ENCODE results near the gene KCNN3.

Gene KCNN3

DNA sequence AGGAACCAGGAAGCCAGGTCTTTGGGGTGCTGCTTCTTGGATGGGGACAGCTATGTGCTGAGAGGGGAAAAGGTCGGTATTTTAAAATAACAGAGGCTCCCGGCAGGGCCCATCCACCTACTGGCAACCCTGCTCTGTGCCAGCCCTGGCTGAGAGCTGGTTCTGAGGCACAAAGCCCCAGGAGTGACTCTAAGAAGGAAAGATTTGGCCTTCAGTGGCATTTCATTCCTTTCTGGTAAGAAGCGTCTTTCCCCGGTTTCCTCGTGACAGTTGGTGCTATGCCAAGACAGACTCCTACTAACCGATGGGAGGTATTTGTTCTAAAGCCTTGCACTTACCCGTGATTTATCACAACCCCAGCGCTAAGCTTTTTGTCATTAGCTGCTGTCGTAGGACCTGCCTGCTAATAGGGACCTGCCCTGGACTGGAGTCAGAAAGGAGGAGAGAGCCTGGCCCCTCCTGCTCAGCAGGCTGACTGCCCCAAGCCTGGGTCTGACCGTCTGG lies 139.0 kb downstream of the KCNN3 start (continued):
- TF ChIP-seq, protein P1, sequence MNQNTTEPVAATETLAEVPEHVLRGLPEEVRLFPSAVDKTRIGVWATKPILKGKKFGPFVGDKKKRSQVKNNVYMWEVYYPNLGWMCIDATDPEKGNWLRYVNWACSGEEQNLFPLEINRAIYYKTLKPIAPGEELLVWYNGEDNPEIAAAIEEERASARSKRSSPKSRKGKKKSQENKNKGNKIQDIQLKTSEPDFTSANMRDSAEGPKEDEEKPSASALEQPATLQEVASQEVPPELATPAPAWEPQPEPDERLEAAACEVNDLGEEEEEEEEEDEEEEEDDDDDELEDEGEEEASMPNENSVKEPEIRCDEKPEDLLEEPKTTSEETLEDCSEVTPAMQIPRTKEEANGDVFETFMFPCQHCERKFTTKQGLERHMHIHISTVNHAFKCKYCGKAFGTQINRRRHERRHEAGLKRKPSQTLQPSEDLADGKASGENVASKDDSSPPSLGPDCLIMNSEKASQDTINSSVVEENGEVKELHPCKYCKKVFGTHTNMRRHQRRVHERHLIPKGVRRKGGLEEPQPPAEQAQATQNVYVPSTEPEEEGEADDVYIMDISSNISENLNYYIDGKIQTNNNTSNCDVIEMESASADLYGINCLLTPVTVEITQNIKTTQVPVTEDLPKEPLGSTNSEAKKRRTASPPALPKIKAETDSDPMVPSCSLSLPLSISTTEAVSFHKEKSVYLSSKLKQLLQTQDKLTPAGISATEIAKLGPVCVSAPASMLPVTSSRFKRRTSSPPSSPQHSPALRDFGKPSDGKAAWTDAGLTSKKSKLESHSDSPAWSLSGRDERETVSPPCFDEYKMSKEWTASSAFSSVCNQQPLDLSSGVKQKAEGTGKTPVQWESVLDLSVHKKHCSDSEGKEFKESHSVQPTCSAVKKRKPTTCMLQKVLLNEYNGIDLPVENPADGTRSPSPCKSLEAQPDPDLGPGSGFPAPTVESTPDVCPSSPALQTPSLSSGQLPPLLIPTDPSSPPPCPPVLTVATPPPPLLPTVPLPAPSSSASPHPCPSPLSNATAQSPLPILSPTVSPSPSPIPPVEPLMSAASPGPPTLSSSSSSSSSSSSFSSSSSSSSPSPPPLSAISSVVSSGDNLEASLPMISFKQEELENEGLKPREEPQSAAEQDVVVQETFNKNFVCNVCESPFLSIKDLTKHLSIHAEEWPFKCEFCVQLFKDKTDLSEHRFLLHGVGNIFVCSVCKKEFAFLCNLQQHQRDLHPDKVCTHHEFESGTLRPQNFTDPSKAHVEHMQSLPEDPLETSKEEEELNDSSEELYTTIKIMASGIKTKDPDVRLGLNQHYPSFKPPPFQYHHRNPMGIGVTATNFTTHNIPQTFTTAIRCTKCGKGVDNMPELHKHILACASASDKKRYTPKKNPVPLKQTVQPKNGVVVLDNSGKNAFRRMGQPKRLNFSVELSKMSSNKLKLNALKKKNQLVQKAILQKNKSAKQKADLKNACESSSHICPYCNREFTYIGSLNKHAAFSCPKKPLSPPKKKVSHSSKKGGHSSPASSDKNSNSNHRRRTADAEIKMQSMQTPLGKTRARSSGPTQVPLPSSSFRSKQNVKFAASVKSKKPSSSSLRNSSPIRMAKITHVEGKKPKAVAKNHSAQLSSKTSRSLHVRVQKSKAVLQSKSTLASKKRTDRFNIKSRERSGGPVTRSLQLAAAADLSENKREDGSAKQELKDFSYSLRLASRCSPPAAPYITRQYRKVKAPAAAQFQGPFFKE (tag by site-specific recombination; IDR thresholded peaks at IDR 0.05; ENCODE audit: borderline replicate concordance), result no peak
- no peak for TF ChIP-seq SCRT1 (tag by site-specific recombination; IDR thresholded peaks at IDR 0.05; ENCODE audit: borderline replicate concordance)
- TF ChIP-seq, protein P2, sequence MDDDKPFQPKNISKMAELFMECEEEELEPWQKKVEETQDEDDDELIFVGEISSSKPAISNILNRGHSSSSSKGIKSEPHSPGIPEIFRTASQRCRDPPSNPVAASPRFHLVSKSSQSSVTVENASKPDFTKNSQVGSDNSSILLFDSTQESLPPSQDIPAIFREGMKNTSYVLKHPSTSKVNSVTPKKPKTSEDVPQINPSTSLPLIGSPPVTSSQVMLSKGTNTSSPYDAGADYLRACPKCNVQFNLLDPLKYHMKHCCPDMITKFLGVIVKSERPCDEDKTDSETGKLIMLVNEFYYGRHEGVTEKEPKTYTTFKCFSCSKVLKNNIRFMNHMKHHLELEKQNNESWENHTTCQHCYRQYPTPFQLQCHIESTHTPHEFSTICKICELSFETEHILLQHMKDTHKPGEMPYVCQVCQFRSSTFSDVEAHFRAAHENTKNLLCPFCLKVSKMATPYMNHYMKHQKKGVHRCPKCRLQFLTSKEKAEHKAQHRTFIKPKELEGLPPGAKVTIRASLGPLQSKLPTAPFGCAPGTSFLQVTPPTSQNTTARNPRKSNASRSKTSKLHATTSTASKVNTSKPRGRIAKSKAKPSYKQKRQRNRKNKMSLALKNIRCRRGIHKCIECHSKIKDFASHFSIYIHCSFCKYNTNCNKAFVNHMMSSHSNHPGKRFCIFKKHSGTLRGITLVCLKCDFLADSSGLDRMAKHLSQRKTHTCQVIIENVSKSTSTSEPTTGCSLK (tag by site-specific recombination; IDR thresholded peaks at IDR 0.05), result no peak
- TF ChIP-seq ZNF202 (tag by site-specific recombination; IDR thresholded peaks at IDR 0.05; ENCODE audit: borderline replicate concordance), result no peak
- no peak for TF ChIP-seq ZNF664 (tag by site-specific recombination; IDR thresholded peaks at IDR 0.05)
- no peak for TF ChIP-seq ZSCAN16 (tag by site-specific recombination; IDR thresholded peaks at IDR 0.05)
- TF ChIP-seq ZNF555 (tag by site-specific recombination; conservative IDR thresholded peaks at IDR 0.05), result no peak

DNA sequence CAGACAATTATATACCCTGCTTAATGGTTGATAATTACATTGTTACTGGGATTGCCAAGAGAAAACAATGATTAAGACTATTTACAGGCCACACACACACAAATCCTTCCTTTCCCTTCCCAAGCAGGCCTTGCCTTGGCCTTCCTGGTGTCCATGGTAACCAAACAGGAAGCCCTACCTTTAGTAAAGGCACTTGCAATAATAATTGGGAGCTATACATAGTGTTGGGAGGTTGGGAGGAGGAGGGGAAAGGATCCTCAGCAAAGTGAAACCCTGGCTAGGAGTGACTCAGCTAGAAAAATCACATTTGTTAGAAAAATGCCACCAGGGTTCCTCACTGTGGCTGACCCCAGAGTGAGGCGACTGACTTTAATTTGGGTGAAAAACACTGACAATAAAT lies 139.8 kb downstream of the KCNN3 start:
- Histone ChIP-seq H3K4me1 (ENCODE audit: control insufficient read depth, insufficient read depth, low read length) (no peaks in the 10 kb centered on the region), H3K36me3 (ENCODE audit: control insufficient read depth in 2 of 2, insufficient read depth in 1 of 2, low read length in 2 of 2) (no peaks in the 10 kb centered on the region), H3K9me3 (ENCODE audit: control insufficient read depth, insufficient read depth, low read depth, low read length) (no peaks in the 10 kb centered on the region), H3K27ac (ENCODE audit: extremely low read depth, low read depth, low read length) (no peak overlapping the region), H3K4me3 (ENCODE audit: low read depth, low read length) (no peak overlapping the region)
- ChIA-PET CTCF (no interaction called here), POLR2A (no interaction called here)
- TF ChIP-seq, protein P3, sequence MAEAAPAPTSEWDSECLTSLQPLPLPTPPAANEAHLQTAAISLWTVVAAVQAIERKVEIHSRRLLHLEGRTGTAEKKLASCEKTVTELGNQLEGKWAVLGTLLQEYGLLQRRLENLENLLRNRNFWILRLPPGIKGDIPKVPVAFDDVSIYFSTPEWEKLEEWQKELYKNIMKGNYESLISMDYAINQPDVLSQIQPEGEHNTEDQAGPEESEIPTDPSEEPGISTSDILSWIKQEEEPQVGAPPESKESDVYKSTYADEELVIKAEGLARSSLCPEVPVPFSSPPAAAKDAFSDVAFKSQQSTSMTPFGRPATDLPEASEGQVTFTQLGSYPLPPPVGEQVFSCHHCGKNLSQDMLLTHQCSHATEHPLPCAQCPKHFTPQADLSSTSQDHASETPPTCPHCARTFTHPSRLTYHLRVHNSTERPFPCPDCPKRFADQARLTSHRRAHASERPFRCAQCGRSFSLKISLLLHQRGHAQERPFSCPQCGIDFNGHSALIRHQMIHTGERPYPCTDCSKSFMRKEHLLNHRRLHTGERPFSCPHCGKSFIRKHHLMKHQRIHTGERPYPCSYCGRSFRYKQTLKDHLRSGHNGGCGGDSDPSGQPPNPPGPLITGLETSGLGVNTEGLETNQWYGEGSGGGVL (tag by site-specific recombination; IDR thresholded peaks at IDR 0.05), result no peak
- TF ChIP-seq GLI4 (tag by site-specific recombination; IDR thresholded peaks at IDR 0.05) (no peak), ZNF335 (tag by site-specific recombination; conservative IDR thresholded peaks at IDR 0.05) (peak; percentile 51)
- TF ChIP-seq, protein P4, sequence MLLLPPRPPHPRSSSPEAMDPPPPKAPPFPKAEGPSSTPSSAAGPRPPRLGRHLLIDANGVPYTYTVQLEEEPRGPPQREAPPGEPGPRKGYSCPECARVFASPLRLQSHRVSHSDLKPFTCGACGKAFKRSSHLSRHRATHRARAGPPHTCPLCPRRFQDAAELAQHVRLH (tag by site-specific recombination; IDR thresholded peaks at IDR 0.05), result no peak

DNA sequence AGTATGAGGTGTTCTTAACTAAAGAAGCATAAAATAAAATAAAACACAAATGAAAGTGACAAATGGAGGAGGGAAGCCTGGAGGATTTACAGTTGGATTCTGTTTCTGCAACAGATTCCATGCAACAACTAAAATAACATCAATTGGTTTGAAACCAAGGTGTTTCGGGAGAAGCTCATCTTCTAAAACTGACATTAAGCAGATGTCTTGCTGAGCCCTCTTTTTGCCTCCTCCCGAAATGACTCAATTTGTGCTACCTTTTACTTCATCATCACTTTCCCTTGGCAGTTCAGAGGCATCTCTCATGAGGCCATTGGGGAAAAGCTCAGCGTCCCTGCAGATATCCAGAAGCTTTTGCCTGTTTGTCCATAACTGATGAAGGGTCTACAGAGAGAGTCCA lies 140.5 kb downstream of the KCNN3 start:
- Histone ChIP-seq H3K4me3 (ENCODE audit: low read depth, low read length) (no peak overlapping the region), H3K4me1 (ENCODE audit: control insufficient read depth, insufficient read depth, low read length) (no peaks in the 10 kb centered on the region), H3K27ac (ENCODE audit: extremely low read depth, low read depth, low read length) (no peak overlapping the region), H3K36me3 (ENCODE audit: control insufficient read depth in 2 of 2, insufficient read depth in 1 of 2, low read length in 2 of 2) (no peaks in the 10 kb centered on the region), H3K9me3 (ENCODE audit: control insufficient read depth, insufficient read depth, low read depth, low read length) (no peaks in the 10 kb centered on the region)
- ChIA-PET CTCF (interaction anchor here (0.6 to 1.3 kb wide), 4 partner anchors 11 to 142 kb away, joined by 3 to 4 read pairs (median 3); no protein-coding TSS in a partner anchor), POLR2A (no interaction called here)
- TF ChIP-seq ZNF248 (tag by site-specific recombination; IDR thresholded peaks at IDR 0.05) (no peak), ZNF544 (tag by site-specific recombination; IDR thresholded peaks at IDR 0.05) (no peak), ZNF140 (tag by site-specific recombination; IDR thresholded peaks at IDR 0.05) (no peak), ZFP41 (tag by site-specific recombination; IDR thresholded peaks at IDR 0.05; ENCODE audit: borderline replicate concordance) (no peak), ZBTB8A (tag by site-specific recombination; IDR thresholded peaks at IDR 0.05) (no peak), ZNF366 (tag by site-specific recombination; conservative IDR thresholded peaks at IDR 0.05) (no peak), ZNF23 (tag by site-specific recombination; IDR thresholded peaks at IDR 0.05; ENCODE audit: borderline replicate concordance) (no peak), PRDM1 (tag by site-specific recombination; IDR thresholded peaks at IDR 0.05) (no peak)
- TF ChIP-seq, protein P5, sequence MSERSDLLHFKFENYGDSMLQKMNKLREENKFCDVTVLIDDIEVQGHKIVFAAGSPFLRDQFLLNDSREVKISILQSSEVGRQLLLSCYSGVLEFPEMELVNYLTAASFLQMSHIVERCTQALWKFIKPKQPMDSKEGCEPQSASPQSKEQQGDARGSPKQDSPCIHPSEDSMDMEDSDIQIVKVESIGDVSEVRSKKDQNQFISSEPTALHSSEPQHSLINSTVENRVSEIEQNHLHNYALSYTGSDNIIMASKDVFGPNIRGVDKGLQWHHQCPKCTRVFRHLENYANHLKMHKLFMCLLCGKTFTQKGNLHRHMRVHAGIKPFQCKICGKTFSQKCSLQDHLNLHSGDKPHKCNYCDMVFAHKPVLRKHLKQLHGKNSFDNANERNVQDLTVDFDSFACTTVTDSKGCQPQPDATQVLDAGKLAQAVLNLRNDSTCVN (tag by site-specific recombination; optimal IDR thresholded peaks at IDR 0.05), result no peak
- TF ChIP-seq, protein P6, sequence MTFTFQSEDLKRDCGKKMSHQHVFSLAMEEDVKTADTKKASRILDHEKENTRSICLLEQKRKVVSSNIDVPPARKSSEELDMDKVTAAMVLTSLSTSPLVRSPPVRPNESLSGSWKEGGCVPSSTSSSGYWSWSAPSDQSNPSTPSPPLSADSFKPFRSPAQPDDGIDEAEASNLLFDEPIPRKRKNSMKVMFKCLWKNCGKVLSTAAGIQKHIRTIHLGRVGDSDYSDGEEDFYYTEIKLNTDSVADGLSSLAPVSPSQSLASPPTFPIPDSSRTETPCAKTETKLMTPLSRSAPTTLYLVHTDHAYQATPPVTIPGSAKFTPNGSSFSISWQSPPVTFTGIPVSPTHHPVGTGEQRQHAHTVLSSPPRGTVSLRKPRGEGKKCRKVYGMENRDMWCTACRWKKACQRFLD (tag by site-specific recombination; IDR thresholded peaks at IDR 0.05), result no peak
